ENCODE data around the gene PRR12.

PRR12 gene

GRCh38 chr19:49549045-49549444 lies 41.9 kb upstream of the PRR12 start:
- no peak overlapping the region for H3K4me3 ChIP-seq (ENCODE audit: low read length)
- no peak for TF ChIP-seq CTCF (conservative IDR thresholded peaks at IDR 0.05; ENCODE audit: low read depth, low read length)
- DNase-seq (ENCODE audit: low read depth) = no peak

DNA sequence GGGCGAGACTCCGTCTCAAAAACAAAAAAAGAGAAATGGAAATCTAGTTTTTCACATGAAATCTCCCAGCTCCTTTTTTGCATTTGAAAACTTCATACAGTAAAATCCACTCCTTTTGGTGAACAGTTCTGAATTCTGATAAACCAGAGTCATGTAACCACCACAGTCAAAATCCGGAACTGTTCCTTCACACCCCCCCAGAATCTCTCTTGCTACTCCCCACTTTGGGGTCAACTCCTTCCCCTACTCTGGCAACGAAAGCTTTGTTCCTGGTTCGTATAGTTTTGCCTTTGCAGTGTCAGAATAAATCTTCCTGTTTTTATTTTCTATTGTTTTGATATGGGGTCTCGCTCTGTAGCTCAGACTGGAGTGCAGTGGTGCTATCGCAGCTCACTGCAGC lies 39.5 kb upstream of the PRR12 start:
- TF ChIP-seq CTCF (conservative IDR thresholded peaks at IDR 0.05; ENCODE audit: low read depth, low read length) = no peak
- no peak overlapping the region for H3K4me3 ChIP-seq (ENCODE audit: low read length)
- DNase-seq (ENCODE audit: low read depth) = no peak

DNA sequence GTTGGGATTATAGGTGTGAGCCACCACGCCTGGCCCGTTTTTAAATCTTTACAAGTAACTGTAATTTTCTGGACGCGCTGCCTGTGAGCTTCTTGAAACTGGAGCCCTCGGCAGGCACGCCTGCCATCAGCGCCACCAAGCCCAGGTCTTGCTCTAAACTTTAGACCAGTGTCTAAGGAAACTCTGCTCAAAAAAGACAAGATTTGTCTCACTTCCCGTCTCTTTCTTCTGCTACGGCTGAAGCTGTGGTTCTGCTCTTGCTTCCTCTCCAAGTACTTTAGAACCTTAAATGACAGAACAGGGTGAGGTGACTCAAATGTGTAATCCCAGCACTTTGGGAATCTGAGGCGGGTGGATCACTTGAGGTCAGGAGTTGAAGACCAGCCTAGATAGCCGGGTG lies 38.2 kb upstream of the PRR12 start:
- DNase-seq (ENCODE audit: low read depth) = no peak
- H3K4me3 ChIP-seq (ENCODE audit: low read length) = no peak overlapping the region
- no peak for TF ChIP-seq CTCF (conservative IDR thresholded peaks at IDR 0.05; ENCODE audit: low read depth, low read length)

- no peak for DNase-seq (ENCODE audit: low read depth)
- H3K4me3 ChIP-seq (ENCODE audit: low read length) = no peak overlapping the region
- no peak for TF ChIP-seq CTCF (conservative IDR thresholded peaks at IDR 0.05; ENCODE audit: low read depth, low read length)
Observed at GRCh38 chr19:49553451-49554271, 37.3 kb upstream of the PRR12 start.

- H3K4me3 ChIP-seq (ENCODE audit: low read length) = no peak overlapping the region
- TF ChIP-seq CTCF (conservative IDR thresholded peaks at IDR 0.05; ENCODE audit: low read depth, low read length) = no peak
- no peak for DNase-seq (ENCODE audit: low read depth)
Observed at GRCh38 chr19:49554701-49555181, 36.2 kb upstream of the PRR12 start.

- no peak for TF ChIP-seq CTCF (conservative IDR thresholded peaks at IDR 0.05; ENCODE audit: low read depth, low read length)
- no peak overlapping the region for H3K4me3 ChIP-seq (ENCODE audit: low read length)
- DNase-seq (ENCODE audit: low read depth) = no peak
Observed at GRCh38 chr19:49555600-49556411, 35.2 kb upstream of the PRR12 start.

All from retinal pigment epithelial cell (primary cell).